GM12864 (cell line): Measurements from ENCODE around the gene KPNA5.
A peak's percentile ranks its signal among the peaks of the same experiment; 100 is the strongest.

Experiments used
- DNase-seq: peaks from one replicate; pipeline ENCODE4 v3.0.0-alpha.2; 2011; ENCODE audit warnings: low read depth
- H3K4me3 ChIP-seq: 2 replicates; pipeline ENCODE4 v1.5.1; 2011; ENCODE audit warnings: mild to moderate bottlenecking, low read depth, low read length, control low read depth
- TF ChIP-seq, protein P1 (sequence below): IDR thresholded peaks from 2 replicates; pipeline ENCODE4 v1.5.1; 2011; ENCODE audit warnings: low read depth, mild to moderate bottlenecking, moderate library complexity, low read length, control low read depth, inconsistent platforms; ENCODE audit errors: missing control alignments

Gene KPNA5

DNA sequence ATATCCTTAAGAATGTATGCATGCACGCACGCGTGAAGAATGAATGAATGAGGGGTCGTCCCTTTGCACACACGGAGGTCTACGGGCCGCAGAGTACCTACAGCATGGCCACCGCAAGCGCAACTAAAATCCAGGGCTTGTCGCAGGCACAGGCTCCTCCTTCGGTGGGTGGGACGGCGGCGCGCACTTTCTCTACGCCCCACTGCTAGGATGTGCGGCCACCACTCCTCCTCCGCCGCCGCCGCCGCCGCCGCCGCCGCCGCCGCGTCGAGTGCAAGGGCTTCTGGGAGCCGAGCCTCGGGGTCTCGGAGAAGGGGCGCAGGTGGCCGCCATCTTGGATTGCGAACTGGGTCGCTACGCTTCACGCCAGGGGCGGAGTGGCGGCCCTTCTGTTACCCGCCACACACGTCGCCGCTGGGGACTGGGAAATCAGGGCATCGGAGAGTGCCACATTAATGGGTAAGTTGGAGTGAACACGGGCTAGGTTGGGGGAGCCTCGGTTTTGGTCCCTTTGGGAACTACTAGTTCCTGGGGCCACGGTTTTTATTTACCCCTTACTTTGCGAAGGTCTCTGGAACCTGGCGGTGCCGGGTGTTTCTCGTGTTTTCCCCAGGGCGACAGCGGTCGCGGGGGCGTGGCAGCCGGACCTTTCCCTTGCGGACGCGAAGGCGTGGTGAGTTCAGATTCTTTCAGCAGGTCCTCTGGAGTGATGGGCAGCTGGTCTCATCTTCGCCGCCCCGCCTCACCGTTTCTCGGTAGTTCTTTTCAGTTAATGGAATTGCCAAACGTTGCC, at the start of gene KPNA5:
TSS of gene KPNA5 (plus strand) at position 332 of the 793 bp plus-strand sequence. CDS start at position 456, 124 bp downstream.
- TF ChIP-seq, protein P1, sequence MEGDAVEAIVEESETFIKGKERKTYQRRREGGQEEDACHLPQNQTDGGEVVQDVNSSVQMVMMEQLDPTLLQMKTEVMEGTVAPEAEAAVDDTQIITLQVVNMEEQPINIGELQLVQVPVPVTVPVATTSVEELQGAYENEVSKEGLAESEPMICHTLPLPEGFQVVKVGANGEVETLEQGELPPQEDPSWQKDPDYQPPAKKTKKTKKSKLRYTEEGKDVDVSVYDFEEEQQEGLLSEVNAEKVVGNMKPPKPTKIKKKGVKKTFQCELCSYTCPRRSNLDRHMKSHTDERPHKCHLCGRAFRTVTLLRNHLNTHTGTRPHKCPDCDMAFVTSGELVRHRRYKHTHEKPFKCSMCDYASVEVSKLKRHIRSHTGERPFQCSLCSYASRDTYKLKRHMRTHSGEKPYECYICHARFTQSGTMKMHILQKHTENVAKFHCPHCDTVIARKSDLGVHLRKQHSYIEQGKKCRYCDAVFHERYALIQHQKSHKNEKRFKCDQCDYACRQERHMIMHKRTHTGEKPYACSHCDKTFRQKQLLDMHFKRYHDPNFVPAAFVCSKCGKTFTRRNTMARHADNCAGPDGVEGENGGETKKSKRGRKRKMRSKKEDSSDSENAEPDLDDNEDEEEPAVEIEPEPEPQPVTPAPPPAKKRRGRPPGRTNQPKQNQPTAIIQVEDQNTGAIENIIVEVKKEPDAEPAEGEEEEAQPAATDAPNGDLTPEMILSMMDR: no peak
- H3K4me3 ChIP-seq: peak within 1 kb of the TSS; percentile 76
- peak; percentile 78 for DNase-seq

DNA sequence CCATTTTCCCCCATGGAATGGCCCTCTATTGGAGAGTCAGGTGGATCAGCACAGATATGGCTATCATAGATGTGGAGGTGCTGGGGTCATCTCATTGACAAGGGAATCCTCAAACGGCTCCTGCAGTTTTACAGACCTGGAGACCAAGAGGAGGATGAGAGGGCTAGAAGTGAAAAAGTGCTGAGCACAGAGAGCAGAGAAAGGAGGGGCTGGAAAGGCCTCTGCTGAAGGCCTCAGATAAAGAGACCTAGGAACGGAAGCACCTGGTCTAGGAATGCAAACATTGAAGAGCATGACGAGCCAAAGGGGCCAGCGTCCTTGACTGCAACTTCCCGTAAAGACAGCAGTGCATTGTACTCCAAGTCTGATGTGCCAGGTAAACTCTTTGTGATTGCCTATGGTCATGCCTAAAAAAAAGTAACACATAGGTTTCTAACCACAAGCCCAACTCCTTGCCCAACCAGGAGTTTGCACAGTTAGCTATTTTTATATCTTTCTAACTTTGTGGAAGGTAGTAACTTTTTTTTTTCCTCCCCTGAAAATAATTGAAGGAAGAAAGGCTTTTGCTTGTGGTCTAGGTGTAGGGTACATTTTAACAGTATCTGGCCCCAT, 49.5 kb upstream of the KPNA5 start:
- DNase-seq: no peak
- no peak overlapping the region for H3K4me3 ChIP-seq

DNA sequence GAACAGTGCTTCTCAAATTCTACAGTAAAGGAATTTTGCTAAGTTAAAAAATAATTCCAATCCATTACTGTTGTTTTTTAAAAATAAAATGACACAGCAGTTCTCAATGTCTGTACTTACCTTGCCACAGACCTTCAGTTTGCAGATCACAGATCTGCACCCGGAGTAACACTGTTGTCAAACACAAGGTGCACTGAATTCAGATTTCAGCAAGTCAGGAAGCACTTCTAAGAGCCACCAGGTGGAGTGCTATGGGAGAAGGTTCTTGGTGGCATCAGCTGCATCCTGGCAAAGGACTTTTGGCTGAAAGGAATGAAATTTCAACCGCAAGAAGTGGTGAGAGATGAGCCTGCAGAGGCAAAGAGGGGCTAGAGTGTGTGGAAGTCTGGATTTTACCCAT, 47.3 kb upstream of the KPNA5 start:
- no peak for DNase-seq
- TF ChIP-seq, protein P1: peak; percentile 42
- H3K4me3 ChIP-seq: no peak overlapping the region

More for the DNA sequence above, 49.5 kb upstream of the KPNA5 start:
- TF ChIP-seq, protein P1: no peak

DNA sequence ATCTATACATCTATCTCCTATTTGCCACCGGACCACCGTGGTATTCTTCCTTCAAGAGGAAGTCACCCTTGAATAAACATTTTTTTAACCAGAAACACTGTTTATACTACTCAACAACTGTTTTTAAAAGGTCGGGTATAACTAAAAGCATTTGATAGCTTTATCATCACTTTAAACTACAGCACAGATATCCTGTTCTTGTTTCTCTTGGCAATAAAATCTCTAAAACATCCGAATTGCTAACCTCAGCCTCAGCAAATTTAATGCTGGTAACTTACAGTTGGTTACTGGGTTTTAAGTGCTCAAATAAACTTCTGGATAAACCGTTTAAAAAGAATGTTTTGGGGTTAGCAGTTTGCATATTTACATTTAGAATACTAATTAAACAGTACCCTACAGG, 32.9 kb upstream of the KPNA5 start:
- H3K4me3 ChIP-seq: no peak overlapping the region
- TF ChIP-seq, protein P1: no peak
- no peak for DNase-seq

DNA sequence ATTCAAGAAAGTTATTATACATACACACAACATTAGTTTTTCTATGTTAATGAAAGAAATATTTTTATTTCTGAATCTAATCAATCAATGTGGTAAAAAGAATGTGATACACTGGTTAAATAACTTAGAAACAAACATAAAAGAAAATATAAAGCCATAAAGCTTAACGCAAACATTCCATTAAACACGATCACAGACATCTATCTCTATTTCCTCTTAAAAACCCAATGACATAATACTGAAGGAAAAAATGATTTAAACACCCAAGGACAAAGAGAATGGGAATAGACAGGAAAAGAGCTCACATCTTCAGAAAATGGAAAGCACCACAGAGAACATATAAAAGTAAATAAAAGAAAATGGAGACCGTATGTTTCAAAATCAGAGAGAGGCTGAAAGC, 31.9 kb upstream of the KPNA5 start:
- no peak overlapping the region for H3K4me3 ChIP-seq
- no peak for DNase-seq
- TF ChIP-seq, protein P1: no peak

DNA sequence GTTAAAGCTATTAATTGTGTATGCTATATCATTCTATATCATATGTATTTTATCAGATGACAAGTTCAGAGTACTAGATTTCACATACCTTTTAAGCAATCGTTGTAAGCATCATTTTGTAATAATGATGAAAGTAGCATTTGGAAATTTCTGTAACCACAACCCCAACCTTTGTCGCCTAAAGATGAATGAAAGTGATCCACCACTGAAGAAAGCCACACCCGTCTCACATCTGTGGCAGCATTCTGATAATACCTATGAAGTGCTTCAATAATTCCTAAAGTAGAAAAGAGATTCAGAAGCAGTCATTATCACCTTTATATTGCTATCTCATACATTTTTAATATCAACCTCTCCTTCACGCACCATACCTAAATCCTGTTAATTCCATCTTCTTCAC, 29.1 kb upstream of the KPNA5 start:
- TF ChIP-seq, protein P1: no peak
- H3K4me3 ChIP-seq: no peak overlapping the region
- DNase-seq: no peak
